Trophoblast cell (in vitro differentiated cells and primary cell): Measurements from ENCODE around the gene RANGRF.

Experiments
- DNase-seq, 2 donors: peaks; one replicate each; pipeline ENCODE4 v3.0.0-alpha.2; 2016
- H2AFZ ChIP-seq: 2 replicates; pipeline ENCODE4 v1.6.1; 2013; ENCODE audit warnings: low read length, moderate library complexity, mild to moderate bottlenecking; ENCODE audit not compliant: insufficient read depth, poor library complexity
- H2AK5ac ChIP-seq: 2 replicates; pipeline ENCODE4 v1.6.1; 2013; ENCODE audit warnings: mild to moderate bottlenecking, low read length
- H2BK120ac ChIP-seq: 2 replicates; pipeline ENCODE4 v1.6.1; 2013; ENCODE audit warnings: low read length, mild to moderate bottlenecking, moderate library complexity; ENCODE audit not compliant: insufficient read depth, poor library complexity
- H2BK12ac ChIP-seq: 2 replicates; pipeline ENCODE4 v1.6.1; 2013; ENCODE audit warnings: mild to moderate bottlenecking, low read length, moderate library complexity
- H2BK5ac ChIP-seq: 2 replicates; pipeline ENCODE4 v1.6.1; 2013; ENCODE audit warnings: low read length, low read depth, moderate library complexity, mild to moderate bottlenecking; ENCODE audit not compliant: poor library complexity
- H3K14ac ChIP-seq: 2 replicates; pipeline ENCODE4 v1.6.1; 2013; ENCODE audit warnings: mild to moderate bottlenecking, low read length
- H3K18ac ChIP-seq: 2 replicates; pipeline ENCODE4 v1.6.1; 2013; ENCODE audit warnings: mild to moderate bottlenecking, low read length
- H3K23ac ChIP-seq: 2 replicates; pipeline ENCODE4 v1.6.1; 2013; ENCODE audit warnings: low read length
- H3K27ac ChIP-seq: 2 replicates; pipeline ENCODE4 v1.5.1; 2013; ENCODE audit warnings: low read depth, mild to moderate bottlenecking, inconsistent platforms, low read length, moderate library complexity
- H3K27me3 ChIP-seq: 2 replicates; pipeline ENCODE4 v1.6.1; 2013; ENCODE audit warnings: inconsistent platforms, mild to moderate bottlenecking, low read length, moderate library complexity; ENCODE audit not compliant: insufficient read depth
- H3K36me3 ChIP-seq, 2 experiments: 1 replicate in 1 of 2; 2 replicates in 1 of 2; pipeline ENCODE4 v1.6.1; 2013; ENCODE audit warnings: low read length in 2 of 2, mild to moderate bottlenecking in 2 of 2, moderate library complexity in 1 of 2; ENCODE audit not compliant: insufficient read depth in 2 of 2, control insufficient read depth in 1 of 2
- H3K4ac ChIP-seq: 2 replicates; pipeline ENCODE4 v1.6.1; 2013; ENCODE audit warnings: low read depth, mild to moderate bottlenecking, low read length, moderate library complexity
- H3K4me1 ChIP-seq, 2 experiments: 1 replicate in 1 of 2; 2 replicates in 1 of 2; pipeline ENCODE4 v1.6.1; 2013; ENCODE audit warnings: low read length in 2 of 2, mild to moderate bottlenecking in 2 of 2, moderate library complexity in 1 of 2; ENCODE audit not compliant: insufficient read depth in 2 of 2, control insufficient read depth in 1 of 2
- H3K4me2 ChIP-seq: 2 replicates; pipeline ENCODE4 v1.6.1; 2013; ENCODE audit warnings: inconsistent platforms, mild to moderate bottlenecking, low read length, moderate library complexity
- H3K4me3 ChIP-seq: 2 replicates; pipeline ENCODE4 v1.5.1; 2013; ENCODE audit warnings: mild to moderate bottlenecking, low read depth, low read length, inconsistent platforms
- H3K79me1 ChIP-seq: one replicate; pipeline ENCODE4 v1.6.1; 2013; ENCODE audit warnings: low read length
- H3K79me2 ChIP-seq: 2 replicates; pipeline ENCODE4 v1.6.1; 2013; ENCODE audit warnings: low read length, mild to moderate bottlenecking; ENCODE audit not compliant: control insufficient read depth, insufficient read depth, poor library complexity
- H3K9ac ChIP-seq: 2 replicates; pipeline ENCODE4 v1.6.1; 2013; ENCODE audit warnings: mild to moderate bottlenecking, low read length
- H3K9me3 ChIP-seq: 2 replicates; pipeline ENCODE4 v1.6.1; 2013; ENCODE audit warnings: low read depth, mild to moderate bottlenecking, control low read depth, inconsistent platforms, low read length; ENCODE audit not compliant: insufficient read depth
- H4K12ac ChIP-seq: 2 replicates; pipeline ENCODE4 v1.6.1; 2013; ENCODE audit warnings: low read depth, mild to moderate bottlenecking, low read length, moderate library complexity
- H4K8ac ChIP-seq: 2 replicates; pipeline ENCODE4 v1.6.1; 2013; ENCODE audit warnings: low read depth, mild to moderate bottlenecking, low read length, moderate library complexity
- H4K91ac ChIP-seq: one replicate; pipeline ENCODE4 v1.6.1; 2013; ENCODE audit warnings: low read depth, mild to moderate bottlenecking, low read length, moderate library complexity
- WGBS: extraction: QIAGEN DNeasy Blood & Tissue Kit; methylation state at CpG from one replicate; pipeline ENCODE4 v1.1.7; 2013; ENCODE audit warnings: missing lambda C conversion rate; ENCODE audit not compliant: insufficient read length, insufficient coverage; ENCODE audit errors: extremely low coverage; 5-methylcytosine and 5-hydroxymethylcytosine counted together

Gene RANGRF

DNA sequence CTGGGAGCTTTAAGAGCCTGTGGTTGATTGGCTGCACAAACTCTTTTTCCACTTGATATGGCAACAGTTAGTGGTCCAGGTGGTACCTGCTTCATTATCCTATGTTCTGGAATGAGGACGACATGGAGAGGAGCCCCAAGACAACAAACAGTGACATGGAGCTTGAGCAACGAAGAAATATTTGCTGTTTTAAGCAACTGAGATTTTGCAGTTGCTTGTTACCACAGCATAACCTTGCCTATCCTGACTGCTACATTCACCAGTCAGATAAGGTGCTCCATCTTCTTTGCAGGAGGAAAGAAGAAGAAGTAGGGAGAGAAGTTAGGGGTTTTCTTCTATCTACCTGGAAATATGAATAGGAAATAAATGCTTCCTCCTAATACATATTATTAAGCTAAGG is 43.7 kb downstream of the RANGRF start:
- H2AFZ ChIP-seq = no peak overlapping the region
- no peak overlapping the region for H2BK5ac ChIP-seq
- peaks cover 3% of the 10 kb centered on the region for H3K27me3 ChIP-seq
- H3K14ac ChIP-seq = no peak overlapping the region
- H4K91ac ChIP-seq = no peak overlapping the region
- no peak overlapping the region for H3K23ac ChIP-seq
- DNase-seq = no peak
- H2BK120ac ChIP-seq = no peak overlapping the region
- H3K36me3 ChIP-seq = no peaks in the 10 kb centered on the region
- no peaks in the 10 kb centered on the region for H3K9me3 ChIP-seq
- H3K4me1 ChIP-seq = peaks cover 4 to 9% of the 10 kb centered on the region in 2 experiments
- H3K79me2 ChIP-seq = no peaks in the 10 kb centered on the region
- no CpG with 5 or more reads among the region's 2 CpGs for WGBS
- H2BK12ac ChIP-seq = no peak overlapping the region
- no peak overlapping the region for H3K4me3 ChIP-seq
- no peak overlapping the region for H3K4ac ChIP-seq
- H3K9ac ChIP-seq = no peak overlapping the region
- no peaks in the 10 kb centered on the region for H3K79me1 ChIP-seq
- no peak overlapping the region for H3K4me2 ChIP-seq
- no peak overlapping the region for H4K12ac ChIP-seq
- no peak overlapping the region for H3K18ac ChIP-seq
- no peak overlapping the region for H3K27ac ChIP-seq
- no peak overlapping the region for H4K8ac ChIP-seq
- H2AK5ac ChIP-seq = no peak overlapping the region

- no peak overlapping the region for H2AFZ ChIP-seq
- H3K9me3 ChIP-seq = no peaks in the 10 kb centered on the region
- no peak overlapping the region for H3K27ac ChIP-seq
- DNase-seq = peak; percentile 38 to 74
- no peak overlapping the region for H4K8ac ChIP-seq
- no peak overlapping the region for H4K12ac ChIP-seq
- no peak overlapping the region for H4K91ac ChIP-seq
- WGBS = no CpG with 5 or more reads among the region's 5 CpGs
- no peak overlapping the region for H3K4ac ChIP-seq
- H2AK5ac ChIP-seq = no peak overlapping the region
- no peak overlapping the region for H2BK120ac ChIP-seq
- H3K4me3 ChIP-seq = no peak overlapping the region
- no peaks in the 10 kb centered on the region for H3K79me2 ChIP-seq
- H3K23ac ChIP-seq = no peak overlapping the region
- H3K79me1 ChIP-seq = no peaks in the 10 kb centered on the region
- no peak overlapping the region for H3K18ac ChIP-seq
- H3K36me3 ChIP-seq = no peaks in the 10 kb centered on the region
- no peak overlapping the region for H2BK5ac ChIP-seq
- H3K9ac ChIP-seq = no peak overlapping the region
- no peak overlapping the region for H3K4me2 ChIP-seq
- no peaks in the 10 kb centered on the region for H3K27me3 ChIP-seq
- peaks cover 3 to 6% of the 10 kb centered on the region in 2 experiments for H3K4me1 ChIP-seq
- H2BK12ac ChIP-seq = no peak overlapping the region
- no peak overlapping the region for H3K14ac ChIP-seq
Observed at GRCh38 chr17:8332688-8333087, 44.2 kb downstream of the RANGRF start.

- no peak overlapping the region for H2BK5ac ChIP-seq
- no CpG with 5 or more reads among the region's 4 CpGs for WGBS
Observed at GRCh38 chr17:8333281-8333680, 44.8 kb downstream of the RANGRF start.

DNA sequence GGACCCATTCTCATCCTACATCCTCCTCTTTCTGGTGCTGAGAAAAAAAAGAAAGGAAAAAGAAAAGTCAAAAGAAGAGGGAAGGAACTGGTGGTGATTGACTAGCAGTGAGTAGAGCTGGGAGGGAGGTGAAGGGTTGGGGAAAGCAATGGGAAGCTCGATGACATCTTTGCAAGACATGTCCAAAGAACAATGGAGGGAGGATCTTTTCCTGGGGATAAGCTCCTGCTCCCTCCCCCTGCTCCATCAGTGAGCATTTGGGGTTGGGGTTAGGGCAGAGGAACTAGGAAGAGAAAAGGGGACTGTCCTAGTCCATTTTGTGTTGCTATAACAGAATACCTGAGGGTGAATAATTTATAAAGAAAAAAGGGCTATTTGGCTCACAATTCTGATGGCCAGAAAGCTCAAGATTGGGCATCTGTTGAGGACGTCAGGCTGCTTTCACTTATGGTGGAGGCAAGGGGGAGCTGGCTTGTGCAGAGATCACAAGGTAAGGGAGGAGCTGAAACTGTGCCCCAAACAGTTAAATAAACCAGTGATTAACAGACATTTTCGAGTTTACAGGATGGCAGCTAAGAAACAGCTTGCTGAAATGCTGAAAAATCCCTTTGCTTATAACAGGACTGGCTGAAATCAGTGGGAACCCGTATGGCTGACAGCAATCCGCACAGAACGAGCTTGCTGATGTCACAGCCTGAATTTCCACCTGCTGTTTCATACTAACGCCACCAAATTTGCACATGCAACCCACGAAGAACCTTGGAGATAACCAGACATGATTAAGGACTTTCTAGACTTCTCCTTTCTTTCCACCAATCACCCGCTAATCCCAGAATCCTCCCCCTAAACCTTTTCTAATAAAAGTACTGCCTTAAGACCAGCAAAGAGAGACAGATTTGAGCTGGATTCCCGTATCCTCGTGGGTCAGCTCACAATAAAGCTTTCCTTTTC is 49.6 kb downstream of the RANGRF start:
- Histone ChIP-seq H3K9ac (no peak overlapping the region), H2BK12ac (no peak overlapping the region), H3K14ac (no peak overlapping the region), H3K27ac (no peak overlapping the region), H3K18ac (no peak overlapping the region), H3K4me2 (no peak overlapping the region), H2BK120ac (no peak overlapping the region), H3K4me1 (peaks cover 3% of the 10 kb centered on the region in 2 experiments), H4K91ac (no peak overlapping the region), H2BK5ac (no peak overlapping the region), H3K79me1 (no peaks in the 10 kb centered on the region), H3K36me3 (no peaks in the 10 kb centered on the region), H2AFZ (no peak overlapping the region), H3K9me3 (peaks cover 2% of the 10 kb centered on the region), H4K8ac (no peak overlapping the region), H3K4me3 (no peak overlapping the region), H2AK5ac (no peak overlapping the region), H3K4ac (no peak overlapping the region), H3K23ac (no peak overlapping the region), H3K79me2 (no peaks in the 10 kb centered on the region), H3K27me3 (no peaks in the 10 kb centered on the region), H4K12ac (no peak overlapping the region)
- no CpG with 5 or more reads among the region's 11 CpGs for WGBS
- peak; percentile 16 to 46 for DNase-seq

More at GRCh38 chr17:8333281-8333680, 44.8 kb downstream of the RANGRF start:
- no peak overlapping the region for H2AK5ac ChIP-seq
- peaks cover 3 to 6% of the 10 kb centered on the region in 2 experiments for H3K4me1 ChIP-seq
- H3K79me1 ChIP-seq = no peaks in the 10 kb centered on the region
- no peak overlapping the region for H4K12ac ChIP-seq
- no peak overlapping the region for H4K8ac ChIP-seq
- peak in 1 of 2 donors; percentile 34 for DNase-seq
- no peak overlapping the region for H3K27ac ChIP-seq
- H3K23ac ChIP-seq = no peak overlapping the region
- no peak overlapping the region for H3K18ac ChIP-seq
- H3K36me3 ChIP-seq = no peaks in the 10 kb centered on the region
- H3K4me2 ChIP-seq = no peak overlapping the region
- H2BK12ac ChIP-seq = no peak overlapping the region
- no peak overlapping the region for H3K4me3 ChIP-seq
- H3K79me2 ChIP-seq = no peaks in the 10 kb centered on the region
- no peak overlapping the region for H2AFZ ChIP-seq
- no peak overlapping the region for H3K9ac ChIP-seq
- no peak overlapping the region for H4K91ac ChIP-seq
- no peaks in the 10 kb centered on the region for H3K27me3 ChIP-seq
- H3K9me3 ChIP-seq = no peaks in the 10 kb centered on the region
- no peak overlapping the region for H2BK120ac ChIP-seq
- H3K14ac ChIP-seq = no peak overlapping the region
- H3K4ac ChIP-seq = no peak overlapping the region
